OCI-LY1 (cell line): Measurements from ENCODE around the gene IL18.
"Not testable (repeated sequence)": the region's sequence is repeated elsewhere in the genome, so short reads cannot be mapped to it uniquely, and the experiment has no call there.

ENCODE experiments used
- H2AFZ ChIP-seq: fragments of 200-600 bp; sonication (generic), shearing (Covaris generic); 2 replicates; pipeline ENCODE4 v1.6.0; 2014; ENCODE audit warnings: antibody characterized with exemption, mild to moderate bottlenecking, low read length
- H3F3A ChIP-seq: fragments of 200-600 bp; sonication (generic), shearing (Covaris generic); 2 replicates; pipeline ENCODE4 v1.6.0; 2014; ENCODE audit warnings: mild to moderate bottlenecking, antibody characterized with exemption, low read length, moderate library complexity; ENCODE audit not compliant: insufficient read depth
- H3K27ac ChIP-seq: fragments of 200-600 bp; sonication (generic); 2 replicates; pipeline ENCODE4 v1.5.1; 2014; ENCODE audit warnings: low read length, mixed run types, mild to moderate bottlenecking, low read depth; ENCODE audit not compliant: poor library complexity, severe bottlenecking
- H3K27me3 ChIP-seq: fragments of 200-600 bp; sonication (generic); 2 replicates; pipeline ENCODE4 v1.6.0; 2014; ENCODE audit warnings: antibody characterized with exemption, mild to moderate bottlenecking, low read length, moderate library complexity; ENCODE audit not compliant: insufficient read depth
- H3K36me3 ChIP-seq: fragments of 200-600 bp; sonication (generic); 2 replicates; pipeline ENCODE4 v1.6.1; 2014; ENCODE audit warnings: mild to moderate bottlenecking, antibody characterized with exemption, low read length, moderate library complexity, mixed read lengths; ENCODE audit not compliant: insufficient read depth
- H3K4me1 ChIP-seq: fragments of 200-600 bp; sonication (generic); 2 replicates; pipeline ENCODE4 v1.5.1; 2014; ENCODE audit warnings: mild to moderate bottlenecking, low read length, moderate library complexity; ENCODE audit not compliant: insufficient read depth, severe bottlenecking
- H3K4me2 ChIP-seq: fragments of 200-600 bp; sonication (generic), shearing (Covaris generic); 2 replicates; pipeline ENCODE4 v1.6.1; 2014; ENCODE audit warnings: low read length
- H3K4me3 ChIP-seq: fragments of 200-600 bp; sonication (generic); 2 replicates; pipeline ENCODE4 v1.5.1; 2014; ENCODE audit warnings: low read length, low read depth, mild to moderate bottlenecking, mixed read lengths; ENCODE audit not compliant: poor library complexity, severe bottlenecking
- H3K79me2 ChIP-seq: fragments of 200-600 bp; shearing (Covaris generic); 2 replicates; pipeline ENCODE4 v1.6.1; 2016; ENCODE audit warnings: mixed run types, low read length, mixed read lengths; ENCODE audit not compliant: insufficient read depth
- H3K9ac ChIP-seq: fragments of 200-600 bp; sonication (generic), shearing (Covaris generic); 2 replicates; pipeline ENCODE4 v1.6.1; 2014; ENCODE audit warnings: mild to moderate bottlenecking, low read length, mixed read lengths
- H3K9me2 ChIP-seq: fragments of 200-600 bp; sonication (generic), shearing (Covaris generic); 2 replicates; pipeline ENCODE4 v1.6.1; 2014; ENCODE audit warnings: low read depth, mild to moderate bottlenecking, low read length, mixed read lengths
- H3K9me3 ChIP-seq: fragments of 200-600 bp; shearing (Covaris generic); 2 replicates; pipeline ENCODE4 v1.6.1; 2014; ENCODE audit warnings: low read length, mixed read lengths
- H4K20me1 ChIP-seq: fragments of 200-600 bp; sonication (generic), shearing (Covaris generic); 2 replicates; pipeline ENCODE4 v1.6.0; 2016; ENCODE audit warnings: mild to moderate bottlenecking, low read length; ENCODE audit not compliant: insufficient read depth
- CTCF ChIP-seq: fragments of 200-600 bp; sonication (generic), shearing (Covaris generic); IDR thresholded peaks from 2 replicates; pipeline ENCODE4 v1.5.1; 2017; ENCODE audit warnings: mild to moderate bottlenecking, antibody characterized with exemption, low read length, moderate library complexity, mixed read lengths
- EZH2 ChIP-seq: fragments of 200-600 bp; sonication (generic), shearing (Covaris generic); IDR thresholded peaks from 2 replicates; pipeline ENCODE4 v1.8.0; 2017; ENCODE audit warnings: borderline replicate concordance, mixed run types, mild to moderate bottlenecking, antibody characterized with exemption, low read length, moderate library complexity, mixed read lengths

Gene IL18

GRCh38 chr11:112162761-112163546 lies 940 bp downstream of the IL18 start:
- H3K27me3 ChIP-seq = no peaks in the 10 kb centered on the region
- H2AFZ ChIP-seq = no peak overlapping the region
- H3K9me2 ChIP-seq = no peaks in the 10 kb centered on the region
- H3F3A ChIP-seq = no peaks in the 10 kb centered on the region
- TF ChIP-seq EZH2 (no peak), CTCF (no peak)
- no peaks in the 10 kb centered on the region for H3K79me2 ChIP-seq
- no peaks in the 10 kb centered on the region for H3K36me3 ChIP-seq
- no peaks in the 10 kb centered on the region for H4K20me1 ChIP-seq
- H3K9me3 ChIP-seq = no peaks in the 10 kb centered on the region
- H3K27ac ChIP-seq = no peak overlapping the region
- H3K4me2 ChIP-seq = no peak overlapping the region
- peaks cover 4% of the 10 kb centered on the region for H3K4me1 ChIP-seq
- no peak overlapping the region for H3K9ac ChIP-seq
- no peak overlapping the region for H3K4me3 ChIP-seq

GRCh38 chr11:112162200-112162599 lies 1.7 kb downstream of the IL18 start:
- not testable (repeated sequence) for H3K9ac ChIP-seq, H4K20me1 ChIP-seq, H2AFZ ChIP-seq, H3K4me3 ChIP-seq, H3K27ac ChIP-seq, H3K36me3 ChIP-seq, H3K79me2 ChIP-seq, H3K4me2 ChIP-seq, H3K9me2 ChIP-seq, H3K27me3 ChIP-seq, H3K4me1 ChIP-seq, H3K9me3 ChIP-seq, H3F3A ChIP-seq

GRCh38 chr11:112161012-112161411 lies 2.9 kb downstream of the IL18 start:
- Histone ChIP-seq H3K9me2 (no peaks in the 10 kb centered on the region), H3F3A (no peaks in the 10 kb centered on the region), H3K9me3 (no peaks in the 10 kb centered on the region), H3K79me2 (no peaks in the 10 kb centered on the region), H3K27ac (no peak overlapping the region), H2AFZ (no peak overlapping the region), H3K27me3 (no peaks in the 10 kb centered on the region), H3K4me2 (no peak overlapping the region), H3K4me1 (peaks cover 4% of the 10 kb centered on the region), H4K20me1 (no peaks in the 10 kb centered on the region), H3K9ac (no peak overlapping the region), H3K36me3 (no peaks in the 10 kb centered on the region), H3K4me3 (no peak overlapping the region)
- no peak for TF ChIP-seq EZH2
- no peak for TF ChIP-seq CTCF
